SK-MEL-5 (cell line): ENCODE measurements around the gene CATSPER4. TPM values are rescaled to one million over a fixed set of nuclear protein-coding genes. Genes with fewer than 3 reads are reported as not detected.
A peak's percentile ranks its signal among the peaks of the same experiment; 100 is the strongest.

ENCODE experiments used
- DNase-seq: peaks from one replicate; pipeline ENCODE4 v3.0.0-alpha.2; 2016; ENCODE audit warnings: low read depth, low spot score
- in situ Hi-C: cut with HindIII; loops from 2 replicates; pipeline ENCODE4 v1.10.0; 2016; ENCODE audit warnings: low sequenced_read_pairs, high pct_unique_total_duplicates, low pct_unique_long_range_greater_than_20kb
- polyA plus RNA-seq, 2 experiments: library from polyadenylated mRNA; depleted of rRNA; stranded (reverse); fragments of >200 nt; gene quantifications; 2 replicates each; pipeline ENCODE4 v1.2.3, GENCODE V29; 2015
- total RNA-seq: library from RNA; depleted of rRNA; stranded (reverse); fragments of >200 nt; shearing (Covaris generic); gene quantifications from 2 replicates; pipeline ENCODE4 v1.2.3, GENCODE V29; 2014; rRNA removed

Gene CATSPER4
- total RNA-seq, result not detected in 2 replicates
- not detected in 2 replicates for polyA plus RNA-seq (2015; cell fraction: cytosol; rRNA removed)
- not detected in 2 replicates for polyA plus RNA-seq (2015; cell fraction: nucleus; rRNA removed)

DNA sequence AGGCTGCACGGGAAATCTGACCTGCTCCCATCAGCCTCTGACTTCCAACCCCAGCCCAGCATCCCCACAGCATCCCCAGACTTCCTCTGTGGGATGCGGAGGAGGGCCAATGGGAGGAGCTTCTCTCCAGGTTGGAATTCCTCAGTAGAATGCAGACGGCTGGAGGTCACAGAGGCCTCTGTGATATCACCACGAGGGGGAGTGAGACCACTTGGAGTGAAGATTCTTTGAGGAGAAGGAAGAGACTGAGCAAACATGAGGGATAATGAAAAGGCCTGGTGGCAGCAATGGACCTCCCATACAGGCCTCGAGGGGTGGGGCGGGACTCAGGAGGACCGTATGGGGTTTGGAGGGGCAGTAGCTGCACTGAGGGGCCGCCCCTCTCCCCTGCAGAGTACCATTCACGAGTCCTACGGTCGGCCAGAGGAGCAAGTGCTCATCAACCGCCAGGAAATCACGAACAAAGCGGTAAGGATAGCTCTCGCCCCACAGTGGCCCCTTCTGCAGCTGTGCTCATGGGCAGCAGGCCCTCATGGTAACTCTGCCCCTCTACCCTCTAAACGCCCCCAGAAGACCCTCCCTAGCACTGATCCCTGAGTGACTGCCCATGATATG, at the start of gene CATSPER4:
CATSPER4 (plus strand) TSS at position 230 of the 615 bp plus-strand sequence; CDS start at position 256, 26 bp downstream.
- in situ Hi-C loops, result no loop called here
- DNase-seq, result peak; percentile 68

DNA sequence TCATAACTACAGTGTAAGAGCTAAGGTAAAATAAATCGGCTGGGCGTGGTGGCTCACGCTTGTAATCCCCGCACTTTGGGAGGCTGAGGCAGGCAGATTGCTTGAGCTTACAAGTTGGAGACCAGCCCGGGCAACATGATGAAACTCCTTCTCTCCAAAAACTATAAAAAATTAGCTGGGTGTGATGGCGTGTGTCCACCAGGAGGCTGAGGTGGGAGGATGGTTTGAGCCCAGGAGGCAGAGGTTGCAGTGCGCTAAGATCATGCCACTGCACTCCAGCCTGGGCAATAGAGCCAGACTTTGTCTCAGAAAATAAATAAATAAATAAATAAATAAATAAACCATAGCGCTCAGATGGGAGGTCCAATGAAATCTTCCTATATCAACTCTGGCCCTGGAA, 48.2 kb upstream of the CATSPER4 start:
- in situ Hi-C loops, result no loop called here
- DNase-seq, result no peak

DNA sequence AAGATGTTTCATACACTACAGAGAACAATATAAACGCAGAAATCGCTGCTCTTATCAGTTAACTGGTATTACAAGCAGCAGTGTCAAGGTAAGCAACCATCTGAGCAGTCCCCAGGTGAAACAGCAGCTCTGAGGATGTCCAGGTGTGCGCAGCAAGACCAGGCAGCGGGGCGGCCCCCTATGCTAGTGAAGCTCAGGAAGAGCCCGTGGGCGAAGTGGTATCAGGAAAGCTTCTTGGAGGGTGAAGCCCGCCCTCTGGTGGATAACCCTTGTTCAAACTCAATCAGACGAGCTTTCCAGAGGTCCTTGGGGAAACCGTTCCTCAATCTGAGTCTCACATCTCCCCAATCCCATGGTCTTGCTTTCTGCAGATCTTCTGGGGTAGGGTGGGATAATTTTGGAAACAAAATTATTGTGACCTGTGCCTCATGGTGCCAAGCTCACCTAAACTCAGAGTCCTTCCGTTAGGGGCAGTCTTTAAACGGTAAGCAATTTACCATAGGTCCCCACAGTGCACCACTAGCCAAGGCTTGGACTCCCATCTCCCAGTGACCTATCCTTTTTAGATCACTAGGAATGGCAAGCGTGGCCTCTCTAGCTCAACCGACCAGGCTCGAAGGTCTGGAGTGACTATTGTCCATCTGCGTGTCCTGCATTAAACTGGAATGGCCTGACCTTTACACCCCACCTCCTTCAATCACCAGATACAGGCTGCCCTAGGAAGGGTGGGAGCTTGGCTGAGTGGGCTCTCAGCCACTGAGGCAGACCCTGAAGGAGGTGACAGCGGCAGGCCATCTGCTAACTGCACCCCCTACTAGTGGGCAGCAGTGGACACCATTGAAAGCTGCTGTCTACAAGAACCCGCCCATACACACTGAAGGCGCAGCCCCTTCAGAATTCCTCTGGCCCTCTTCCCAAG, 45.1 kb upstream of the CATSPER4 start:
- DNase-seq, result peak; percentile 88
- in situ Hi-C loops, result no loop called here

DNA sequence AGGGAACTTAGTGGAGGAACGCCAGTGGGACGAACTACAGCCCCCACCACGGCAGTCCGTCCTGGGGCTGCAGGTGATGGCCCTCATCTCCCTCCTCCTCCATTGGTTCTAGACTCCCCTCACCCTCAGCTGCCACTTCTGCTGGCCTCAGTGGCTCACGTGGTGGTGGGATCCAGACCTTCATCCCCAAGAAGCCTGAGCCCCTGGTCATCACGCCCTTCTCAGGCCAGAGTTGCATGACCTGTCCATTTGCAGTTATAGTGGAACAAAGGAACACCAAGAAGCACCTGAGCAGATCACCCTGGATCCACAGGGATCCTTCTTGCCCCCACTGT, 44.5 kb upstream of the CATSPER4 start:
- in situ Hi-C loops, result no loop called here
- no peak for DNase-seq

DNA sequence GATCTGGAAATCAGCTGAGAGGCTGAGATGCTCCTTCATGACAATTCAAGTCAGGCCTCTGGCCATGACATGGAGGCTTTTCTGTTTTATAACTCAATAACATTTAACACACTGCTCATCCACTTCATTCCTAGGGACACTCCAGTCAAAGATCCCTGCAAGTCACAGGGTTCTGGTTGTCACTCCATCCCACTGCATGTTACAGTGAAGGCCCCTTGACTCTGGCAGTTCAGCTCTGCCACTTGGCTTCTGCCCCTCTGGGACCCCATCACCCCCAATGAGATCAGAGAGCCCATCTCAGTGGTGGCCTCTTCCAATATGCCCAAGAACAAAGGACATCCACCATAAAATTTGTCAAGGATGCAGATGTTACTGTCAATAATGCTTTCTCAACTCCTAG, 41.5 kb upstream of the CATSPER4 start:
- no peak for DNase-seq
- in situ Hi-C loops, result no loop called here

DNA sequence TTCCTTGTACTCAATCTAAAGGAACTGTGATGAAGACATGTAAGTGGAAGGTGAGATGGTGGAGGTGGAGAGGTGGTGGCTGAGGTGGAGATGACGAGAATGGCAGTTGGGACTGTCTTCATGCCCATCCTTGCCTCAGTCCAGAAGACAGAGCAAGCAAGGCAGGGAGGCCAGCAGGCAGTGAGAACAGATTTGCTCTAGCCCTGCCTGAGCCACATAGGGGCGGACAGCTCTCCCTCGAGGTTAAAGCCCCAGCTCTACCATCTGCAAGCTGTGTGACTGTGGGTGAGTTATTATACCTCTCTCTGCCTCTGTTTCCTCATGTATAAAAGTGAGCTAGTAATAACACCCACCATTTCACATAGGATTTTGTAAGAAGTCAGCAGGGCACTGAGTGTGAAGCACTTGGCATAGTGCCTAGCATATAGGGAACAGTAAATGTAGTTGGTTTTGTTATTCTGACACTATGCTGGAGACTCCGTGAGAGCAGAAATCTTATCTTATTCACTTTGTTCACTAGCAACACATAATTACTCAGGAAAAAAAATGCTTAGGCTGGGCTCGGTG, 36.4 kb upstream of the CATSPER4 start:
- in situ Hi-C loops, result no loop called here
- DNase-seq, result no peak

DNA sequence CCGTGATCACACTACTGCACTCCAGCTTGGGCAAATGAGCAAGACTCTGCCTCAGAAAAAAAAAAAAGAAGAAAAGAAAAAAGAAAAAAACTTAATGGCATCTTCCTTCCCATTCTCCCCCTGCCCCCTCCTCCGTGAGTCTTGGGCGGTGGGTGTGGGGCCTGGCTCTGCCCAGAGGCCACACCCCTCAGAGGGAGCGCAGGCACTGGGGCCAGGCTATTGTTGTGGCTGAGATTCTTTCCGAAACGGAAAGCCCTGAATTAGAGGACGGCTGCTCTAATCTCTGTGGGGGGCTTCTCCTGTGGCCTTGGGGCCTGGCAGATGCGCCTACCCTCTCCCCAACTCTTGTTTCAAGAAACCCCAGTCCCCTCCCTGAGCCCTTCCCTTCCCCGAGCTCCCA, 35.7 kb upstream of the CATSPER4 start:
- no peak for DNase-seq
- in situ Hi-C loops, result no loop called here

DNA sequence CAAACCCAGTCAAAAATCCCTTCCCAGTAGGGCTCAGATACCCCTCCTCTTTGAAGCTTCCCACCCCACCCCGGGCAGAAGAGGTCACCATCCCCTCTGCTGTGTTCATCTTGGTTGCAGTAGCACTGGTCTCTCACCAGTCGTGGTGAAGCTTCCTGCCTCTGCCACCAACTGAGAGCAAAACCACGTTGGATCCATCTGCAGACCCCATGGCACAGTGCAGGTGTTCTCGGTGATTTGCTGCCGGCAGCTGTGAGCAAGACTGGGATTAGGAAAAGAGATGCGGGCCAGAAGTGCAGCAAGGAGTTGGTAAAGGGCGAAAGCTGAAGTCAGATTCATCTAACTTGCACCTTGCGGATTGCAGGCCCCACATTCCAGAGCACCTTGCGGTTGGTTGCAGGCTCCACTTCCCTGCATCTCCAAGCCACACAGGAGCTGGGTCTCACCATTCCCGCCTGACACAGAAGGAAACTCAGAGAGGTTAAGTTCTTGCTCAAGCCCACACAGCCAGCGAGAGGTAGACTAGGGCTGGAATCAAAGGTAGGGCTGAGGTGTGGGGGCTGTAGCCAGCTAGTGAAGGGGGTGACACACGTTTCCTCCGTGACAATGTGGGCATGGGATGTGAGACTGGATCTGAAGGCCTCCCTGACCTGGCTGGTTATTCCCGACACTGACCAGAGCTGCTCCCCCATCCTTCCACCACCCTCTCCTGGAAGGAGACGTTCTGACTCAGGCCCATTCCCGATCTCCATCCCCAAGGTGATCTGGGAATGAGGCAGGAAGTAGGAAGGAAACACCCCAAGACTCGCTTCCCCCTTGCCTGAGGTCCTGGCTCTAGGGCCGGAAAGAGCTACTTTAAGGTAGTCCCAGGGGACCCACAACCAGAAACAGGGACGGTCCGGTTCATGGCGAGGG, 34.8 kb upstream of the CATSPER4 start:
- in situ Hi-C loops, result no loop called here

DNA sequence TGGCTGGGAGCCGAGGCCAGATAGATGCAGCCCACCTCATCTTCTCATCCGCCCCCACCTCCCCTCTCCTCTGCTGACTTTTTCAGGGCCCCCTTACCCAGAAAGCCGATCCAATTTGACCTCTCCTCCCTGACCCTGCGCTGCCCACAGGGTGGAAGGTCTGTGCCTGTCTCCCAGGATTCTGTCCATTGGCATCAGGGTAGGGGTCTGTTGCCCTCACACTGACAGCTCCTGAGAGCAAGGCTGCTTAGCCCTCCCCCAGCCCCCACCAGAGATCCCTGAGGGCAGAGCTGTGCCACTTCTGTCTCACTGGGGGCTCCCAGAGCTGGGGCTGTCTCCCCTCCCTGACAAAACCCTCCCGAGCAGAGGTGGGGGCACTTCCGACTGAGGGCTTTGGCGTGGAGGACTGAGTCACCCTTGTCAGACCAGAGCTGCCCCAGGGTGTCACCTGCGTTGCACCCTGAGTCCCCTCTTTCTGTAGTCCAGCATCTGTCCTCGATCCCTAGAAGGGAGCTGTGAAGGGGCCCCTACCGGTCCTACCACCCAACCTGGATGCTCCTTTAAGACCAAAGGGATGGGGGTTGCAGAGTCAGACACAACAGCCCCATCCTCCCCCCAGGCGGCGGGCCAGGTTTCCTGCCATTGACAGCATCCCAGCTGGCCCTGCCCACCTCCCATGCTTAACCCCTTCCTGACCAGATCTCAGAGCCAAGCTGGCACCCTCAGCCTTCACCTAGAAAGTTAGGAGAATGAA, 33.9 kb upstream of the CATSPER4 start:
- no peak for DNase-seq

More for the DNA sequence above, 34.8 kb upstream of the CATSPER4 start:
- no peak for DNase-seq

DNA sequence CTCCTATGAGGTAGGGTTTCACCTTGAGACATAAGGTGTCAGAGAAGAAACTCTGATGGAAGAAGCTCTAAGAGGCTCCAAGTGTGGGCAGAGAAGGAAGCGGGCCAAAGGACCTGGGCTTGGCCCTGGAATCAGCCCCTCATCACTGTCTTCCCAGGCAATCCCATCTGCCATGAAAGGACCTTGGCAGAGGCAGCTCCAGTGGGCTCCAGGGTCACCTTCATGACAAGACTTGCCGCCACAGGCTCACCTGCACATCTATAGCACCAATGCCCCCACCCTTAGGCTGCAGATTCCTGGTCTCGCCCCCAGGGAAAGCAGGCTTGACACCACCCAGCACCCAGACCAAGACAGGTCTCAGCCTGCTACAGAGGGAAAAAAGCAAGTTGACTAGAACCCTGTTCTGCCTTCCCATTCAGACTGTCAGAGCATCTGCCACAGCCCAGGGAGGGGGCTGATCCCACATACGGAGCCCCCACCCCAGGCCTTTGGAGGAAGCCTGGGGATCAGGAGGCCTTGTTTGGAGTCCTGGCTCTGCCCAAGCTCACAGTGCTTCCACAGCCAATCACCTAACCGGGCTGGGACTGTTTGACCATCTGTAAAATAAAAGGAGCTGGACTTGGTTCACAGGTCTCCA, 32.0 kb upstream of the CATSPER4 start:
- in situ Hi-C loops, result no loop called here
- no peak for DNase-seq

More for the DNA sequence above, 33.9 kb upstream of the CATSPER4 start:
- in situ Hi-C loops, result no loop called here

DNA sequence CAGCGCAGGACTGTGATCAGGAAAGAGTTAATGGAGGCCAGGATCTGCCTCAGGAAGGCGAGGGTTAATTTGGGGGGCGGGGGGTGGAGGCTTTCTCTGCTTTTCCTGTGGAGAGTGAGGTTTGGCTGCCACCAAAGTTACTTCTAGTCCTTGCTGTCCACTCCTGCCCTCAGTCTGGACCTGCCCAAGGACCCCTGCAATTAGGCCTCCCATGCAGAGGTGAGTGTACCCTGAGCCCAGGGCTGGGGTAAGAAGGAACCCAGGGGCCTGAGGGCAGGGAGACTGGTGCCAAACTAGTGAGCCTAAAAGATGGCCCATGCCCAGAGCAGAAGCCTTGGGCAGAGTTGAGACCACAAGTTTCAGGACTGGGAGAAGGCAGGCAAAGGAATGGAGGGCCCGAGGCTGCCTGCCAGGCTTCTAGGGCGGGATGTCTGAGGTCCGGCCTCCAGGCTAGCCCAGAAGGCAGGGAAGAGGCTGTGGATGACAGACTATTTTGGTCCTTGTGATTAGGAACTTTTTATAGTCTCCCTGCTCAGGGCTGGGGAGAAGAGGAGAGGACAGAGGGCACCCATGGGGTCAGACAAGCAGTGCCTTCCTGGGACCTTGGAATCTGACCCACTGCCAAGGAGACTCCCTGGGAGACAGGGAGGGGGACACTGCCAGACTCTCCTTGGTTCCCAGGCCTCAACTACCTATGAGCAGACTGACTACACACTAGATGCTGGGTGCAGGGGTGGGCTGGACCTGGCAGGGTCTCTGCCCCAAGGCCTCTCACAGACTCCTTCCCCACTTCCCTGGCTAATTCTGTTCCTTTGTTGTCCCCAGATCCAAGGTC, 31.3 kb upstream of the CATSPER4 start, which contains the start of gene FAM110D:
FAM110D (plus strand) TSS at position 172 of the 835 bp plus-strand sequence. CDS start 2,213 bp downstream, outside the sequence.
- in situ Hi-C loops, result no loop called here
- no peak for DNase-seq

DNA sequence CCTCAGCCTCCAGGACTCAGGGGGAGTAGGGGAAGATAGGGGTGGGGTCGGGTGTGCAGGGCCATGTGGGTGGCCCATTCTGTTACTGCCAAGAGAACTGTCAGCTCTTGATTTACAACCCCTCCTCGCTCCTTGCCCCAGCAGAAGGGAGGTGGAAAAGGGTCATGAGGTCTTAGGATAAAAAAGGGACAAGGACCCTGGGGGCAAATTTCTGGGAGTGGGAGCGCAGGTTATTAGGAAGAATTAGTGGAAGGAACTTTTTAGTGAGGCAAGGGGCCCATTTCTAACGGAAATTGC, 30.7 kb upstream of the CATSPER4 start:
- in situ Hi-C loops, result no loop called here
- DNase-seq, result no peak

DNA sequence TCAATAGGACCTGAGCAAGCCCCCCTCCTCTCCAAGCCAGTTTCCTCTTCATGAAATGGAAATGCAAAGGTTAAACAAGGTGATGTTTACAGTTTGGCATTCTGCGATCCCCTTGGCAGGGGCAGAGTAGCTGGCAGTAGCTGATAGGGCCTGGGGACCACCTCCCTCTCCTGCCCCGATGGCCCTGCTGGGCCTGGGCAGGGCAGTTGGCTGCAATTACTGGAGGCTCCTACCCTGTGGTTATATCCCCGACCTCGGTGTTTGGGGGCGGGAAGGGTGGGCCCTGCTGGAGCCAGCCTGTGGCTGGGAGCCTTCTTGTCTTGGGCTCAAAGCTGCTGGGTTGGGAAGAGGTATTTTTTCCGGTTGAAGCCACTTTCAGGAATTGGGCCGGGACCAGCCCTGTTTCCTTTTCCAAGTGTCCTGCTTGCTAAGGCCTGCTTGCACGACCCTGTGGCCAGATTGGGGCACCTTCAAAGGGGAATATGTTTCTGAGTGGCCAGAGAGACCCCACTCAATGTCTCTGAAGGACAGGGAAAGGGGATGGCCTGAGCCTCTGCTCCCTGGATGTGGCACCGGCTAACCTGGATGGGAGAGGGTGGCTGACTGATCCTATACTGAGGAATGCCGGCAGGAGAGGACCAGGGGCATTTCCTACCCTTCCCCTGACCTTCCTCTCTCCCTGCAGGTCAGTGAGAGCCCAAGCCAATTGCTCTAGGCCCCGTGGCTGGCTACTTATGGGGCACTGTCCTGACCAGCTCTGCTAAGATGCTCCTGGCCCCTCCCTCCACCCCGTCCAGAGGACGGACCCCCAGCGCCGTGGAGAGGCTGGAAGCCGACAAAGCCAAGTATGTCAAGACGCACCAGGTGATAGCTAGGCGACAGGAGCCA, 29.6 kb upstream of the CATSPER4 start:
- in situ Hi-C loops, result no loop called here
- DNase-seq, result no peak

DNA sequence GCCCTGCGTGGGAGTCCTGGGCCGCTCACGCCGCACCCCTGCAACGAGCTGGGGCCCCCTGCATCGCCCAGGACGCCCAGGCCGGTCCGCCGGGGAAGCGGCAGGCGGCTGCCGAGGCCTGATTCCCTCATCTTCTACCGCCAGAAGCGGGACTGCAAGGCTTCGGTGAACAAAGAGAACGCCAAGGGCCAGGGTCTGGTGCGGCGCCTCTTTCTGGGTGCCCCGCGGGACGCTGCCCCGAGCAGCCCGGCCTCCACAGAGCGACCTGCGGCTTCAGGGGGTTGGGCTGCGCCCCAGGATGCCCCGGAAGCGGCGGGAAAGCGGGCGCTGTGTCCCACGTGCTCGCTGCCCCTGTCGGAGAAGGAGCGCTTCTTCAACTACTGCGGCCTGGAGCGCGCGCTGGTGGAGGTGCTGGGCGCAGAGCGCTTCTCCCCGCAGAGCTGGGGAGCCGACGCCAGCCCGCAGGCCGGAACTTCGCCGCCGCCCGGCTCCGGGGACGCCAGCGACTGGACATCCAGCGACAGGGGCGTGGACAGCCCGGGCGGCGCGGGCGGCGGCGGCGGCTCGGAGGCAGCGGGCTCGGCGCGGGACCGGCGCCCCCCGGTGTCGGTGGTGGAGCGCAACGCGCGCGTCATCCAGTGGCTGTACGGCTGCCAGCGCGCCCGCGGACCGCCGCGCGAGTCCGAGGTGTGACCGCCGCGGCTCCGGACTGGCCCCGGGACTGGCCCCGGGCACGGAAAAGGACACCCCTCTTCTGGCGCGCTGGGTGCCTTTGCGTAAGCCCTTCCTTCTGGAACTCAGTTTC, 28.8 kb upstream of the CATSPER4 start:
- in situ Hi-C loops, result no loop called here
- DNase-seq, result no peak
